SU-DHL-6 (cell line): ENCODE measurements around the gene SCAMP3.

ENCODE experiments used
- EZH2phosphoT487 ChIP-seq: fragments of 200-600 bp; sonication (generic), shearing (Covaris generic); conservative IDR thresholded peaks from 2 replicates; pipeline ENCODE4 v1.6.1; 2018; ENCODE audit warnings: mild to moderate bottlenecking, antibody characterized with exemption, low read length, moderate library complexity, mixed read lengths
- TF ChIP-seq, protein P1 (sequence below): fragments of 200-600 bp; sonication (generic); IDR thresholded peaks from one replicate; pipeline ENCODE4 v1.5.1; 2017; ENCODE audit warnings: antibody characterized with exemption, mild to moderate bottlenecking, low read length, moderate library complexity; ENCODE audit not compliant: insufficient read depth, poor library complexity, severe bottlenecking

DNA sequence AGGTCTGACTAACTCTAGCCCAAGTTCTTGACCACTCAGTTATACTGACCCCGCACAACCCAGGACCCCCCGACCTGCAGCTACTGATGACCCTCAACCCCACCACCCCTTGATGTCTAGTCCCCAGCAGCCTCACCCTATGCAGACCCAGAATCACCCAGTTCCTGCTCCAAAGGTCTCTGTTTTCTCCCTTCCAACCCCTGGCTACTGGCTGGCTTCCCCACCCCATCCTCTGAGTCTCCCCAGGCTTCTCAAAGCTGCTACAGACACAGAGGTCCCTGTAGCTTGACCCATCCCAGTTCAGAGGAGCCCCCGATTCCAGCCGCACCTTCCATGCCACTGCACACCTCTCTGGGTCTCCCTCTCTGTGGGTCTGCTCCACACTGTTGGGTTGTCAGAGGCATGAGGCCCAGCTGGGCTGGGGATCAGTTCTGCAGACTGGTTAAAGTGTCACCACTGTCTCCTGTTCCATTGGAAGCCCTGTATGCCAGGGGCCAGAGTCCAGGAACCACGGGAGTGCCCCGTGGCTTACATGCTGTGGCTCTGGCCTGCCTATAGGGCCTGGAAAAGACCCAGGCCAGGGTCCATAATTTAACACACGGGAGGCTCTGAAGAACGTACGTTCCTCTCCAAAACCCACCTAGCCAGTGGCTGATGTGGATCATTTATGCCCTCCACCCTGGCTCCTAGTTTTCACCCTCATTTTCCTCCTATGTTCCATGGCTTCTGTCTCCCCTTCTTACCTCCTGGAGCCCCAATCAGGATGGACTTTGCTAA is 38.6 kb upstream of the SCAMP3 start:
- TF ChIP-seq, protein P1, sequence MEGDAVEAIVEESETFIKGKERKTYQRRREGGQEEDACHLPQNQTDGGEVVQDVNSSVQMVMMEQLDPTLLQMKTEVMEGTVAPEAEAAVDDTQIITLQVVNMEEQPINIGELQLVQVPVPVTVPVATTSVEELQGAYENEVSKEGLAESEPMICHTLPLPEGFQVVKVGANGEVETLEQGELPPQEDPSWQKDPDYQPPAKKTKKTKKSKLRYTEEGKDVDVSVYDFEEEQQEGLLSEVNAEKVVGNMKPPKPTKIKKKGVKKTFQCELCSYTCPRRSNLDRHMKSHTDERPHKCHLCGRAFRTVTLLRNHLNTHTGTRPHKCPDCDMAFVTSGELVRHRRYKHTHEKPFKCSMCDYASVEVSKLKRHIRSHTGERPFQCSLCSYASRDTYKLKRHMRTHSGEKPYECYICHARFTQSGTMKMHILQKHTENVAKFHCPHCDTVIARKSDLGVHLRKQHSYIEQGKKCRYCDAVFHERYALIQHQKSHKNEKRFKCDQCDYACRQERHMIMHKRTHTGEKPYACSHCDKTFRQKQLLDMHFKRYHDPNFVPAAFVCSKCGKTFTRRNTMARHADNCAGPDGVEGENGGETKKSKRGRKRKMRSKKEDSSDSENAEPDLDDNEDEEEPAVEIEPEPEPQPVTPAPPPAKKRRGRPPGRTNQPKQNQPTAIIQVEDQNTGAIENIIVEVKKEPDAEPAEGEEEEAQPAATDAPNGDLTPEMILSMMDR: no peak
- TF ChIP-seq EZH2phosphoT487: no peak
